22Rv1 (cell line): ENCODE measurements around the gene NIBAN1.

Experiments used
- H3K27ac ChIP-seq: fragments of 450-650 bp; 2 replicates; pipeline ENCODE4 v1.5.1; 2017
- ZFX ChIP-seq: fragments of 450-650 bp; IDR thresholded peaks from 2 replicates; pipeline ENCODE4 v1.6.1; 2017; ENCODE audit warnings: antibody characterized with exemption, borderline replicate concordance
- TF ChIP-seq, protein P1 (sequence below): fragments of 450-650 bp; IDR thresholded peaks from 2 replicates; pipeline ENCODE4 v1.5.1; 2017; ENCODE audit warnings: mild to moderate bottlenecking

The NIBAN1 gene

DNA sequence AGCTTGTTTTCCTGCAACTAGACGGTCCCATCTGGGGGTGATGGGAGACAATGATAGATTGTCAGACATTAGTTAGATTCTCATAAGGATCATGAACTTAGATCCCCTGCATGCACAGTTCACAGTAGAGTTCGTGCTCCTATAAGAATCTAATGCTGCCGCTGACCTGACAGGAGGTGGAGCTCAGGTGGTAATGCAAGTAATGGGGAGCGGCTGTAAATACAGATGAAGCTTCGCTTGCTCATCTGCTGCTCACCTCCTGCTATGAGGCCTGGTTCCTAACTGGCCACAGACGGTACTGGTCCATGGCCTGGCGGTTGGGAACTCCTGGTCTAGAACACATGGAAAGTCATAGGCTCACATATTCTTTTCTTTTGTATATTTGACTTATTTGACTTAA, 42.0 kb downstream of the NIBAN1 start:
- H3K27ac ChIP-seq = no peak overlapping the region
- TF ChIP-seq, protein P1, sequence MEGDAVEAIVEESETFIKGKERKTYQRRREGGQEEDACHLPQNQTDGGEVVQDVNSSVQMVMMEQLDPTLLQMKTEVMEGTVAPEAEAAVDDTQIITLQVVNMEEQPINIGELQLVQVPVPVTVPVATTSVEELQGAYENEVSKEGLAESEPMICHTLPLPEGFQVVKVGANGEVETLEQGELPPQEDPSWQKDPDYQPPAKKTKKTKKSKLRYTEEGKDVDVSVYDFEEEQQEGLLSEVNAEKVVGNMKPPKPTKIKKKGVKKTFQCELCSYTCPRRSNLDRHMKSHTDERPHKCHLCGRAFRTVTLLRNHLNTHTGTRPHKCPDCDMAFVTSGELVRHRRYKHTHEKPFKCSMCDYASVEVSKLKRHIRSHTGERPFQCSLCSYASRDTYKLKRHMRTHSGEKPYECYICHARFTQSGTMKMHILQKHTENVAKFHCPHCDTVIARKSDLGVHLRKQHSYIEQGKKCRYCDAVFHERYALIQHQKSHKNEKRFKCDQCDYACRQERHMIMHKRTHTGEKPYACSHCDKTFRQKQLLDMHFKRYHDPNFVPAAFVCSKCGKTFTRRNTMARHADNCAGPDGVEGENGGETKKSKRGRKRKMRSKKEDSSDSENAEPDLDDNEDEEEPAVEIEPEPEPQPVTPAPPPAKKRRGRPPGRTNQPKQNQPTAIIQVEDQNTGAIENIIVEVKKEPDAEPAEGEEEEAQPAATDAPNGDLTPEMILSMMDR = no peak
- no peak for TF ChIP-seq ZFX

DNA sequence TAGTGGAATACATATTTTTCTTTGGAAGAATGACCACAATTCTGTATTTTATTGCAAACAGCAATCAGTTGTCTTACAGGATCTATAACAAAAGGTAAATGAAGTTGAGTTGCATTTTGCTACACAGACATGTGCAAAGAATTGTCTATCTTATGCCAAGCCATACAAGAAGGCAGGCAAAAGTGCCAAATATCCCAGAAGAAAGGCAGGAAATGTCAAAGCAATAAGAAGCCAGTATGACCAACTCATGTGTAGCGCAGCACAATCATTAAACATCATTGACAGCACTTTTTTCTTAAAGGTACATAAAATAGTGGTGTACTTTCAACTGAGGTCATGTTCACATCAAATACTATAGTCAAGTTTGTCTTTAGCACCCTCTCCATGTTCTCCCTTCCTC, 42.7 kb downstream of the NIBAN1 start:
- H3K27ac ChIP-seq = no peak overlapping the region
- TF ChIP-seq, protein P1 = no peak
- no peak for TF ChIP-seq ZFX

DNA sequence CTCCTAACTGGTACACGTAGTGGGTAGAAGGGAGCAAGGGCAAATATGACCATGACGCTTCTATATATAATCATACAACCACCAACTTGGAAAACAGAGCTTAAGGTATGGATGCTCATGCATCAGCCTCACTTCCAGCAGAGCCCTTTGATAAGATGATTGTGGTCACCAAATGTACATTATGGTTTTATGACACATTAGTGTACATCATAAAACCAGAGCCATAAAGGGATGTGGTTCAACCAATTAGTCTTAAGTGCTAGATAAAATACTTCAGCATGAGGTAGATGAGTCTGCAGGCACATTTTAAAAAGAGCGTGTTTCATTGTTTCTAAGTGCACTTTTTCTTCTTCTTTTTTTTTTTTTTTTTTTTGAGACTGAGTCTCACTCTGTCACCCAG, 43.7 kb downstream of the NIBAN1 start:
- H3K27ac ChIP-seq = peak overlapping the region; percentile 48
- TF ChIP-seq, protein P1 = no peak
- TF ChIP-seq ZFX = no peak

DNA sequence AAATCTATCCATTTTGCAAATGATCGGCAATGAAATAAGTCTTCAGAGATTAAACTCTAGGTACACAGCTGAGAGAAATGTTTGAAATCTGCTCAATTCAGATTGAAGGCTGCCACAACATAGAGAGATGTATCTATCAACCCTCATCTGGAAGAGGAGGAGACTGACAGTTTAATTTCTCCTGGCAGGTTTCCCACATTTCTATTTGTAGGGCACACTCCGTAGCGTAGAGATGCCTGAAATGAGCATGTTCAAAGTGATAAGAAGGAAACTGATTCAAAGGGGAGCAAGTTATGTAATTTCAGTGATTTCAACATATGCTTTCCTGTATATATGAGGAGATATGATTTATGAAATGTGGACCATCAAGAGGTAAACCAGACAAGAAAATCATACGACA, 44.1 kb downstream of the NIBAN1 start:
- TF ChIP-seq ZFX = no peak
- TF ChIP-seq, protein P1 = no peak
- H3K27ac ChIP-seq = peak overlapping the region; percentile 48

DNA sequence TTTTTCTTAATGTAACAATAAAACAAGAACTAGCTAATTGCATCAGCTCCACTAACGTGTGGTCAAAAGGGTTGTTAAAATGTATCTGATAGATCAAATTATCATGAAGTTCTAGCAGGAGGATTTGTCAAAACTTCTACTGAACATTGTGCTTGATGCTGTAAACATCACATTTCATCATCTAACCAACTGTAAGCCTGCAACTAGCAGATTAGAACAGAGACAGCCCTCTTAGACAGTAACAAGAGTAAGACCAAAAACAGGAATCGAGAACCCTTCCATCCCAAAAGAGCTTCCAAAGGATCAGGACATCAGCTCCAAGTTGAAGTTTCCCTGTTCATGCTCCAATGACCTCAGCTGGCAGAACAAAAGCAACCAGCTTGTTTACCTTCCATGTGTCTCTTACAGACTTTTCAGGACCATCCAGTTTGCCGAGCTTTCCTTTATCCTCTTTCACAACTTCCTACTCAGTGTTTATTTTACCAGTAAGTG, 44.6 kb downstream of the NIBAN1 start:
- peak overlapping the region; percentile 48 for H3K27ac ChIP-seq
- TF ChIP-seq, protein P1 = no peak
- TF ChIP-seq ZFX = no peak

DNA sequence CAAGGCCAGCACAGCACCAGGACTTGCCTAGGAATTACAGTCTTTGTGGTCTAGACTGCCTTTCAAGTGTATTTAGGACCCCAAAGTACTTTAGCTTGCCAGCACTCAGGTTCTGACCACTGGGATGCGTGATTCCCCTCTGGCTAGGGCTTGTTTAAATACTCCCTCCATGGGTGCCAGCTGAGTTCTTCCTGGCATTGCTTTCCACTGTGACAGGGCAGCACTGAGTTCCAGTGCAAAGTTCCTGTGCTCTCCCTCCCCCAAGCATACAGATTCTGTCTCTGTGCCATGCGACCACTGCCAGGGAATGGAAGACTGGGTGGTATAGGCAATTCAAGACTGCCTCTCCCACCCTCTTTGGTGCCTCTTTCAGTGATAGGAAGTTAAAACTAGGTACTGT, 45.9 kb downstream of the NIBAN1 start:
- TF ChIP-seq ZFX = no peak
- TF ChIP-seq, protein P1 = no peak
- H3K27ac ChIP-seq = no peak overlapping the region
